ENCODE results near the gene RPS6KC1.

DNA sequence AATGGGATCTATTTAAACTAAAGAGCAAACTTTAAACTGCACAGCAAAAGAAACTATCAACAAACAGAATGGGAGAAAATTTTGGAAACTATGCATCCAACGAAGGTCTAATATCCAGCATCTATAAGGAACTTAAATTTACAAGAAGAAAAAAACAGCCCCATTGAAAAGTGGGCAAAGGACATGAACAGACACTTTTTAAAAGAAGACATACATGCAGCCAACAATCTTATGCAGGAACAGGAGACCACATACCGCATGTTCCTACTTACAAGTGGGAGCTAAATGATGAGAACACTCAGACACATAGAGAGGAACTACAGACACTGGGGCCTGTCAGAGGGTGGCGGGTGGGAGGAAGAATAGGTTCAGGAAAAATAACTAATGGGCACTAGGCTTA, 149.6 kb downstream of the RPS6KC1 start:
- TF ChIP-seq, protein P1, sequence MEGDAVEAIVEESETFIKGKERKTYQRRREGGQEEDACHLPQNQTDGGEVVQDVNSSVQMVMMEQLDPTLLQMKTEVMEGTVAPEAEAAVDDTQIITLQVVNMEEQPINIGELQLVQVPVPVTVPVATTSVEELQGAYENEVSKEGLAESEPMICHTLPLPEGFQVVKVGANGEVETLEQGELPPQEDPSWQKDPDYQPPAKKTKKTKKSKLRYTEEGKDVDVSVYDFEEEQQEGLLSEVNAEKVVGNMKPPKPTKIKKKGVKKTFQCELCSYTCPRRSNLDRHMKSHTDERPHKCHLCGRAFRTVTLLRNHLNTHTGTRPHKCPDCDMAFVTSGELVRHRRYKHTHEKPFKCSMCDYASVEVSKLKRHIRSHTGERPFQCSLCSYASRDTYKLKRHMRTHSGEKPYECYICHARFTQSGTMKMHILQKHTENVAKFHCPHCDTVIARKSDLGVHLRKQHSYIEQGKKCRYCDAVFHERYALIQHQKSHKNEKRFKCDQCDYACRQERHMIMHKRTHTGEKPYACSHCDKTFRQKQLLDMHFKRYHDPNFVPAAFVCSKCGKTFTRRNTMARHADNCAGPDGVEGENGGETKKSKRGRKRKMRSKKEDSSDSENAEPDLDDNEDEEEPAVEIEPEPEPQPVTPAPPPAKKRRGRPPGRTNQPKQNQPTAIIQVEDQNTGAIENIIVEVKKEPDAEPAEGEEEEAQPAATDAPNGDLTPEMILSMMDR (IDR thresholded peaks at IDR 0.05): no peak
- no peak for TF ChIP-seq EZH2phosphoT487 (IDR thresholded peaks at IDR 0.05)
